Stimulated activated CD4-positive, alpha-beta T cell treated with anti-CD3 and anti-CD28 coated beads, Interleukin-2, amount 100 ng/mL, for 48 hours (primary cell): ENCODE data around the gene CBL.

ENCODE experiments used
- DNase-seq, 2 donors: peaks; one replicate each; pipeline ENCODE4 v3.0.0-alpha.2; 2020

CBL gene

GRCh38 chr11:119335091-119335654 is 129.0 kb downstream of the CBL start:
- DNase-seq: no peak

GRCh38 chr11:119335655-119336543 is 129.8 kb downstream of the CBL start:
- no peak for DNase-seq

- DNase-seq: no peak
Measured at GRCh38 chr11:119336744-119337469, 130.8 kb downstream of the CBL start.

GRCh38 chr11:119337581-119338317 is 131.6 kb downstream of the CBL start:
- no peak for DNase-seq

GRCh38 chr11:119338318-119338890 is 132.3 kb downstream of the CBL start:
- peak; percentile 70 to 79 for DNase-seq

GRCh38 chr11:119338965-119339588 is 132.9 kb downstream of the CBL start:
- DNase-seq: no peak

- DNase-seq: no peak
Measured at GRCh38 chr11:119339589-119340334, 133.6 kb downstream of the CBL start.

GRCh38 chr11:119340335-119341221 is 134.4 kb downstream of the CBL start, which contains the start of gene C1QTNF5:
TSS of gene C1QTNF5 (minus strand) at chr11:119340883. CDS start at chr11:119340397, 486 bp downstream.
- no peak for DNase-seq

GRCh38 chr11:119341222-119342022 is 135.3 kb downstream of the CBL start:
- DNase-seq: no peak

GRCh38 chr11:119342023-119342300 is 135.8 kb downstream of the CBL start:
- DNase-seq: no peak

GRCh38 chr11:119342362-119343130 is 136.4 kb downstream of the CBL start:
- no peak for DNase-seq

GRCh38 chr11:119343726-119344125 is 137.6 kb downstream of the CBL start:
- DNase-seq: no peak

- DNase-seq: no peak
Measured at GRCh38 chr11:119344291-119345010, 138.3 kb downstream of the CBL start.

- no peak for DNase-seq
Measured at GRCh38 chr11:119345685-119346084, 139.5 kb downstream of the CBL start.

- DNase-seq: no peak
Measured at GRCh38 chr11:119346605-119347004, 140.5 kb downstream of the CBL start, which contains the start of gene MFRP. TSS of gene MFRP (minus strand) at chr11:119346705. CDS start at chr11:119346513, 192 bp downstream.

GRCh38 chr11:119347242-119347641 is 141.1 kb downstream of the CBL start:
- DNase-seq: no peak

GRCh38 chr11:119347940-119348605 is 141.9 kb downstream of the CBL start:
- DNase-seq: no peak
